NCI-H146 (cell line): ENCODE data around the gene TDRD6.

Experiments used
- DNase-seq: peaks from one replicate; lab custom pipeline; 2025; lab: John Stamatoyannopoulos, UW

Gene TDRD6

GRCh38 chr6:46688117-46688965 is 656 bp downstream of the TDRD6 start:
- no peak for DNase-seq

- DNase-seq, result no peak
Measured at GRCh38 chr6:46688966-46689335, 1.3 kb downstream of the TDRD6 start.

- no peak for DNase-seq
Measured at GRCh38 chr6:46689657-46690056, 2.0 kb downstream of the TDRD6 start.

DNA sequence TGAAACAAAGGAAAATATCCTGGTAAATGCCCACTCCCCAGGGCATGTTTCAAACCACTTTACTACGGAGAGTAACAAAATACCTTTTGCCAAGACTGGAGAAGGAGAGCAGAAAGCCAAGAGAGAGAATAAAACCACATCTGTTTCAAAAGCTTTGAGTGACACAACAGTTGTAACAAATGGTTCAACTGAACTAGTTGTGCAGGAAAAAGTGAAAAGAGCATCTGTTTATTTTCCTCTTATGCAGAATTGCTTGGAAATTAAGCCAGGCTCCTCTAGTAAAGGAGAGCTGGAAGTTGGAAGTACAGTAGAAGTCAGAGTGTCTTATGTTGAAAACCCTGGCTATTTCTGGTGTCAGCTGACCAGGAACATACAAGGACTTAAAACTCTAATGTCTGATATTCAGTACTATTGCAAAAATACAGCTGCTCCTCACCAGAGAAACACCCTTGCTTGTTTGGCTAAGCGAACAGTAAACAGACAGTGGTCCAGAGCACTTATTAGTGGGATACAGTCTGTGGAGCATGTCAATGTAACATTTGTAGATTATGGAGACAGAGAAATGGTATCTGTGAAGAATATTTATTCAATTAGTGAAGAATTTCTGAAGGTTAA is 2.6 kb downstream of the TDRD6 start:
- DNase-seq, result no peak

DNA sequence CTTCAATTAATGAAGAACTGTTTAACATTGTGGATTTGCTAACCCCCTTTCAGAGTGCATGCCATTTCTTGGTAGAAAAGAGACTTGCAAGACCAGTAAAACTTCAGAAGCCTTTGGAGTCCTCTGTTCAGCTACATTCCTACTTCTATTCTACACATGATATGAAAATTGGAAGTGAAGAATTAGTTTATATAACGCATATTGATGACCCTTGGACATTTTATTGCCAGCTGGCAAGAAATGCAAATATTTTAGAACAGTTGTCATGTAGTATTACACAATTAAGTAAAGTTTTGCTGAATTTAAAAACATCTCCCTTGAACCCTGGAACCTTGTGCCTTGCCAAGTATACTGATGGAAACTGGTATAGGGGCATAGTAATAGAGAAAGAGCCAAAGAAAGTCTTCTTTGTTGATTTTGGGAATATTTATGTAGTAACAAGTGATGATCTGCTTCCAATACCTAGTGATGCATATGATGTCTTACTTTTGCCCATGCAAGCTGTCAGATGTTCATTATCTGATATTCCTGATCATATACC is 3.3 kb downstream of the TDRD6 start:
- DNase-seq, result no peak

DNA sequence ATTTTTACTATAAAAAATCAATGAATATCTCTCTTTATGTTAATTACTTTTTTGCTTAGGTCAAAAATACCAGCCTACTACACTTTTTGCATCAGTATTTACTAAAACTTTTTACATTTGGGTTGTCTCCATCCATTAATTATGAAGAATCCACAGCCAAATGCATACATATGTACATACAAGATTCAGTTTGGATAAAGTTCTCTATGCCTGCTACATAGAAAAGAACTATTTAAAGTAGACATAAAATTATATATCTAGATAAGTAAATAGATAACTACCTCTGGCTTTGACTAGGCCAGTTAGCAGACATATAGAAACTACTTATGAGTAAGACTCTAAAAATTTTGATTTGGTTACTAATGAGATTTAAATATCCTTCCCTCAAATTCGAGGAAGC is 12.3 kb downstream of the TDRD6 start:
- no peak for DNase-seq

GRCh38 chr6:46704562-46704961 is 16.9 kb downstream of the TDRD6 start:
- DNase-seq, result no peak

DNA sequence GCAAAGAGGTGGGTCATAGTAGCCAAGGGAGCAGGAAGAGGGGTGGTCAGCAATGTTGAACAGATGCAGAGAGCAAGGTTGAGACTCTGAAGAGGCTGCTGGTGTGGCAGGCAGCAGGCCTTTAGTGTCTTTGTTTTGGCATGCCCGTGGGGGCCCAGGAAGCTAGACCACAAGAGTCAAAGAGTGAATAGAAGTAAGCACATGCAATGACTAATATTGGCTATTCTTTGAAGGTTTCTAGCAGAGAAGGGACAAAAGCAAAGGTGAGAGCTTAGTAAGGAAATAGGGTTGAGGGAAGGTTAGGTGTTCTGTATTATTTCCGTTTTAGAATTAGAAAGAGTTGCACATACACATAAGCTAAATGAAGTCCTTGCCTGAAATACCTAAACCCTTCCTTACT is 18.8 kb downstream of the TDRD6 start:
- DNase-seq, result no peak

- DNase-seq, result no peak
Measured at GRCh38 chr6:46711491-46711890, 23.8 kb downstream of the TDRD6 start.

DNA sequence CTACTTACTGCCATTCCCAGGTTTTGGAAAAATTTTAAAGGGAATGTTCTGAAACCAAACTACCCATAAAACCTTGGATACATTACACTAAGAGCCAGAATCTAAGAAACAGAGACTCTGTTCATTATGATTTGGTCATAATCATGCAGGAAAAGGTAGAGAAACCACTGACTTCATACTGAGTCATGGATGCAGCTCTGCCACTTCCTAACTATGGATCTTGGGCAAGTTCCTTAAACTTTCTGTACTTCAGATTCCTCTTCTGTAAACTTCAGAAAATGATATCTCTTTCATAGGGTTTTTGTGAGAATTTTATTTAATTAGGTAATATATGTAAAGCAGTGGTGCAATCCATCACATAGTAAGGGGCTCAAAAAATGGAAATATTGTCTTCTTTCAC is 27.5 kb downstream of the TDRD6 start:
- no peak for DNase-seq

- no peak for DNase-seq
Measured at GRCh38 chr6:46719099-46719498, 31.4 kb downstream of the TDRD6 start.

GRCh38 chr6:46720401-46720800 is 32.7 kb downstream of the TDRD6 start:
- DNase-seq, result no peak

- DNase-seq, result no peak
Measured at GRCh38 chr6:46729787-46730326, 42.2 kb downstream of the TDRD6 start.

DNA sequence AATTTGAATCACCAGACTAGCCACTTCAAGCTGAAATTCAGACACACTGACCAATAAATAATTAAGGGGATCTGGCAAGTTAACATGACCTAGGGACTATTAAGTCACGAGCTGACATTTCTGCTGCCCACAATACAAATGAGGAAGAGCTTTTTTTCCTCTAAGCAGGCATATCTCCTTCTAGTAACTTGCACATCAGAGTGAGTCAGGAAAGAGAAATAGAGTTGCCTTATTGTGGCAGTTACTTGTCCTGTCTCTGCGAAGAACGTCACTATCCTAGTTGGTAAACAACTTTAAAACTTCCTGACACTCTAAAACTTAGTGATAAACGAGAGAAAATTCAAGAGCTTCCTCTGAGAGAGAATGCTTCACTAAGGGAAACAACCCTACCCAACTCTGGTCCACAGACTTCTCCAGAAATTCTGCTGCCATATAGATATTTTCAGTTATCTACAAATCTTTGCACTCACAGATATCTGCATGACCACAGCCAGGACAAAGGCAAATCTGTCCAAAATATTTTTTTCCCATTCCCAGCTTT is 43.3 kb downstream of the TDRD6 start:
- DNase-seq, result no peak

GRCh38 chr6:46733341-46733801 is 45.7 kb downstream of the TDRD6 start:
- DNase-seq, result no peak

GRCh38 chr6:46734867-46735719 is 47.4 kb downstream of the TDRD6 start, which contains the start of gene PLA2G7:
Gene PLA2G7, minus strand, starts transcription at chr6:46735375. Its CDS starts 12,484 bp downstream, at chr6:46722891.
- no peak for DNase-seq

DNA sequence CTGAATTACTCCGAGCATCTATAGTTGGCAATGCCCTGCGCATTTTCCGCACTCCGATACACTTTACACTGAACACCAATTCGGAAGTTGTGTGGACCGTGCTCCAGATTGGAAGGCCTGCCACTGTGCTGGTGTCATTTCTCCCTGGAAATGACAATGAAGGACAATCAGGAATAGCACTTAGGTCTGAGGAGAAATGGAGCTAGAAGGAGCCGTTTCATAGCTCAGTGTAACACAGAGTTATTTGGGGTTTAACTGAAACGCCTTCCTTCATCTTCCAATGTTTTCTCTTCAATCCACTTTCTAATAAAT is 48.0 kb downstream of the TDRD6 start:
- DNase-seq, result no peak

GRCh38 chr6:46736906-46737305 is 49.2 kb downstream of the TDRD6 start:
- no peak for DNase-seq

DNA sequence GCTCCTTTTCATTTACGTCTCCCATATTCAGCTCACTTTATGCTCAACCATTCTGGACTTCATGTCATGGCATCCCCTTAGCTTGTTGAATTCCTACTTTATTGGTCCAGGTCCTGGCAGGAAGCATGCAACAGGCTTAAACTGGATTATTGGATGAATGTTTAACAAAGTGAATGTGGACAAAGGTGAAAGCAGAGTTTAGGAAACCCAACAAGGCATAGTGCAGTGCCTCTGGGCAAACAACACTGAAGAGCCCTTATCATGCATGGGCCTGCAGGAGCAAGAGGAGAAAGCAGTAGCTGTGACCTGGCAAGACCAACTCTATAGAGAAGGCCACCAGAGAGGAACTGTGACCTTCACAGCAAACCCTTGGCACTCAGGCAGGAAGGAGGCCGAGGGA is 53.8 kb downstream of the TDRD6 start:
- DNase-seq, result no peak

- no peak for DNase-seq
Measured at GRCh38 chr6:46741910-46742309, 54.2 kb downstream of the TDRD6 start.

GRCh38 chr6:46743425-46744158 is 55.9 kb downstream of the TDRD6 start:
- DNase-seq, result no peak
